MCF 10A (cell line): ENCODE measurements around the gene TEX48. TPM values are rescaled to one million over a fixed set of nuclear protein-coding genes. Genes with fewer than 3 reads are reported as not detected.

ENCODE experiments used
- BruUV-seq: library from RNA; stranded (reverse); fragments of 400-500 nt; replicated peaks from 2 replicates; lab custom pipeline; 2021; lab: Mats Ljungman, UMichigan
- CTCF ChIA-PET: fragments of 300-600 bp; sonication (Branson Sonifier 250); formaldehyde crosslinking; extraction: SDS; loops from one replicate; lab custom pipeline; 2021; ENCODE audit warnings: antibody characterized with exemption, inconsistent platforms; lab: Yijun Ruan, JAX
- POLR2A ChIA-PET: fragments of 300-600, 350-650 bp; sonication (Branson Sonifier 250); formaldehyde crosslinking; extraction: SDS; loops from one replicate; lab custom pipeline; 2020; ENCODE audit warnings: antibody characterized with exemption, inconsistent platforms; lab: Yijun Ruan, JAX
- DNase-seq: peaks from one replicate; pipeline ENCODE4 v3.0.0-alpha.2; 2018; ENCODE audit not compliant: unreplicated experiment
- H3K27ac Mint-ChIP-seq: one replicate; pipeline ENCODE4 v1.8.0; 2022; ENCODE audit warnings: mild to moderate bottlenecking, low read depth, mixed read lengths; ENCODE audit not compliant: unreplicated experiment
- H3K27me3 Mint-ChIP-seq: one replicate; pipeline ENCODE4 v1.8.0; 2022; ENCODE audit warnings: mixed read lengths; ENCODE audit not compliant: insufficient read depth, unreplicated experiment
- H3K36me3 Mint-ChIP-seq: one replicate; pipeline ENCODE4 v1.8.0; 2022; ENCODE audit warnings: mild to moderate bottlenecking, moderate library complexity, mixed read lengths; ENCODE audit not compliant: insufficient read depth, unreplicated experiment
- H3K4me1 Mint-ChIP-seq: one replicate; pipeline ENCODE4 v1.8.0; 2022; ENCODE audit warnings: mixed read lengths; ENCODE audit not compliant: insufficient read depth, unreplicated experiment
- H3K4me3 Mint-ChIP-seq: one replicate; pipeline ENCODE4 v1.8.0; 2022; ENCODE audit warnings: mild to moderate bottlenecking, moderate library complexity, mixed read lengths; ENCODE audit not compliant: unreplicated experiment
- H3K9me3 Mint-ChIP-seq: one replicate; pipeline ENCODE4 v1.8.0; 2022; ENCODE audit warnings: mixed read lengths; ENCODE audit not compliant: unreplicated experiment
- intact Hi-C: fragments of 100-400 bp; cut with micrococcal nuclease; formaldehyde crosslinking; loops from 2 replicates; pipeline ENCODE4 v1.14.1; 2022
- total RNA-seq: library from RNA; stranded (reverse); gene quantifications from 2 replicates; pipeline ENCODE4 v1.2.3, GENCODE V29; 2022
- TF ChIP-seq, protein P1 (sequence below): fragments of 200-600 bp; IDR thresholded peaks from one replicate; pipeline ENCODE4 v1.8.0; 2022; ENCODE audit warnings: antibody characterized with exemption, mild to moderate bottlenecking; ENCODE audit not compliant: unreplicated experiment

The TEX48 gene
- total RNA-seq, 1 experiment from 2014 or later, result not detected

GRCh38 chr9:114657705-114658104 lies 24.3 kb downstream of the TEX48 start, which contains the start of gene TEX53:
TSS of gene TEX53 (minus strand) at chr9:114657805. CDS start at chr9:114657774, 31 bp downstream.
- peaks cover 8% of the 10 kb centered on the region for H3K4me1 Mint-ChIP-seq
- DNase-seq, result no peak
- TF ChIP-seq, protein P1, sequence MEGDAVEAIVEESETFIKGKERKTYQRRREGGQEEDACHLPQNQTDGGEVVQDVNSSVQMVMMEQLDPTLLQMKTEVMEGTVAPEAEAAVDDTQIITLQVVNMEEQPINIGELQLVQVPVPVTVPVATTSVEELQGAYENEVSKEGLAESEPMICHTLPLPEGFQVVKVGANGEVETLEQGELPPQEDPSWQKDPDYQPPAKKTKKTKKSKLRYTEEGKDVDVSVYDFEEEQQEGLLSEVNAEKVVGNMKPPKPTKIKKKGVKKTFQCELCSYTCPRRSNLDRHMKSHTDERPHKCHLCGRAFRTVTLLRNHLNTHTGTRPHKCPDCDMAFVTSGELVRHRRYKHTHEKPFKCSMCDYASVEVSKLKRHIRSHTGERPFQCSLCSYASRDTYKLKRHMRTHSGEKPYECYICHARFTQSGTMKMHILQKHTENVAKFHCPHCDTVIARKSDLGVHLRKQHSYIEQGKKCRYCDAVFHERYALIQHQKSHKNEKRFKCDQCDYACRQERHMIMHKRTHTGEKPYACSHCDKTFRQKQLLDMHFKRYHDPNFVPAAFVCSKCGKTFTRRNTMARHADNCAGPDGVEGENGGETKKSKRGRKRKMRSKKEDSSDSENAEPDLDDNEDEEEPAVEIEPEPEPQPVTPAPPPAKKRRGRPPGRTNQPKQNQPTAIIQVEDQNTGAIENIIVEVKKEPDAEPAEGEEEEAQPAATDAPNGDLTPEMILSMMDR, result no peak
- POLR2A ChIA-PET, result no interaction called here
- no peaks in the 10 kb centered on the region for H3K27me3 Mint-ChIP-seq
- BruUV-seq, result no TSS peak
- no peak within 1 kb of the TSS for H3K4me3 Mint-ChIP-seq
- no peak within 1 kb of the TSS for H3K27ac Mint-ChIP-seq
- peaks cover 6% of the 10 kb centered on the region for H3K36me3 Mint-ChIP-seq
- no peaks in the 10 kb centered on the region for H3K9me3 Mint-ChIP-seq
- intact Hi-C loops, result no loop called here
- CTCF ChIA-PET, result interaction anchor here (0.6 to 1.5 kb wide), 8 partner anchors 22 to 470 kb away, joined by 3 to 9 read pairs (median 4); no protein-coding TSS in a partner anchor

- Mint-ChIP-seq H3K36me3 (peaks cover 10% of the 10 kb centered on the region), H3K27ac (no peak overlapping the region), H3K9me3 (no peaks in the 10 kb centered on the region), H3K4me1 (peaks cover 8% of the 10 kb centered on the region), H3K27me3 (no peaks in the 10 kb centered on the region), H3K4me3 (no peak overlapping the region)
- DNase-seq, result no peak
- ChIA-PET CTCF (interaction anchor here (0.6 to 7.0 kb wide), 6 partner anchors 9 to 358 kb away, joined by 3 to 158 read pairs (median 4); no protein-coding TSS in a partner anchor), POLR2A (interaction anchor here (0.7 kb wide), 1 partner anchor 575 kb away, joined by 3 read pairs; no protein-coding TSS in a partner anchor)
- intact Hi-C loops, result no loop called here
- TF ChIP-seq, protein P1, result no peak
- no TSS peak for BruUV-seq
Observed at GRCh38 chr9:114656301-114656700, 25.7 kb downstream of the TEX48 start.

GRCh38 chr9:114655689-114656088 lies 26.3 kb downstream of the TEX48 start:
- peak; percentile 53 for DNase-seq
- CTCF ChIA-PET, result interaction anchor here (0.6 to 7.0 kb wide), 9 partner anchors 7 to 250 kb away, joined by 3 to 158 read pairs (median 24); no protein-coding TSS in a partner anchor
- peaks cover 5% of the 10 kb centered on the region for H3K4me1 Mint-ChIP-seq
- H3K27me3 Mint-ChIP-seq, result no peaks in the 10 kb centered on the region
- H3K4me3 Mint-ChIP-seq, result no peak overlapping the region
- intact Hi-C loops, result no loop called here
- peaks cover 10% of the 10 kb centered on the region for H3K36me3 Mint-ChIP-seq
- no peak overlapping the region for H3K27ac Mint-ChIP-seq
- no peaks in the 10 kb centered on the region for H3K9me3 Mint-ChIP-seq
- POLR2A ChIA-PET, result interaction anchor here (0.7 kb wide), 1 partner anchor 576 kb away, joined by 3 read pairs; no protein-coding TSS in a partner anchor
- BruUV-seq, result no TSS peak
- TF ChIP-seq, protein P1, result no peak

- intact Hi-C loops, result loop anchor here (1.0 to 2.0 kb wide), 7 partner anchors 61 to 314 kb away; no protein-coding TSS in a partner anchor
- TF ChIP-seq, protein P1, result peak; percentile 83
- Mint-ChIP-seq H3K27me3 (no peaks in the 10 kb centered on the region), H3K9me3 (no peaks in the 10 kb centered on the region), H3K4me3 (no peak overlapping the region), H3K4me1 (no peaks in the 10 kb centered on the region), H3K36me3 (peaks cover 6% of the 10 kb centered on the region), H3K27ac (no peak overlapping the region)
- ChIA-PET POLR2A (interaction anchor here (0.6 to 1.9 kb wide), 11 partner anchors 9 to 305 kb away, joined by 3 to 11 read pairs (median 3); partner anchors contain the start of gene ATP6V1G1), CTCF (interaction anchor here (0.5 to 7.0 kb wide), 75 partner anchors 9 to 611 kb away, joined by 3 to 158 read pairs (median 5); partner anchors contain the start of genes ATP6V1G1, TEX48 and TMEM268)
- BruUV-seq, result no TSS peak
- peak; percentile 79 for DNase-seq
Observed at GRCh38 chr9:114653556-114654159, 28.3 kb downstream of the TEX48 start.
